ENCODE data around the gene RPS27L.

GRCh38 chr15:63191895-63192618 lies 34.8 kb upstream of the RPS27L start:
- TF ChIP-seq CTCF (IDR thresholded peaks at IDR 0.05; ENCODE audit: low read depth, low read length) (no peak), EZH2phosphoT487 (IDR thresholded peaks at IDR 0.05; ENCODE audit: low read depth) (no peak)
